Dermis microvascular lymphatic vessel endothelial cell (primary cell): ENCODE data around the gene EHMT2. TPM values are rescaled to one million over a fixed set of nuclear protein-coding genes. Genes with fewer than 3 reads are reported as not detected.
"Not testable (repeated sequence)": the region's sequence is repeated elsewhere in the genome, so short reads cannot be mapped to it uniquely, and the experiment has no call there.

Experiments used
- DNase-seq, 2 donors: peaks; one replicate each; pipeline versions ENCODE4 v3.0.0 to v3.0.0-alpha.2; 2010; ENCODE audit warnings: low read depth in 2 of 2
- total RNA-seq: library from RNA; depleted of rRNA; stranded (reverse); fragments of >200 nt; gene quantifications from 2 replicates; pipeline ENCODE4 v1.2.1, GENCODE V29; 2014

EHMT2 gene
- total RNA-seq, 1 donor from 2014 or later: 25.9 TPM

DNA sequence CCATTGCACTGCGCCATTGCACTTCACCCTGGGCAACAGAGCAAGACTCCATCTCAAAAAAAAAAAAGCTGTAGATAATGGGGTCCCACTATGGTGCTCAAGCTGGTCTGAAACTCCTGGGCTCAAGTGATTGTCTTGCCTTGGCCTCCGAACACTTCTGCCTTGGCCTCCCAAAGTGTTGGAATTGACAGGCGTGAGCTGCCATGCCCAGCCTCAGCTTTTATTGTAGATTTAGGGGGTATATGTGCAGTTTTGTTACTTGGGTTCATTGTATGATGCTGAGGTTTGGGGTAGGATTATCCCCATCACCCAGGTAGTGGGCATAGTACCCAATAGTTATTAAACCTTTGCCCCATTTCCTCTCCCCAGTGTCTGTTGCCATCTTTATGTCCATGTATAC, 58.5 kb downstream of the EHMT2 start:
- no peak for DNase-seq

- not testable (repeated sequence) for DNase-seq
These were observed 59.4 kb downstream of the EHMT2 start for GRCh38 chr6:31838114-31838553.

DNA sequence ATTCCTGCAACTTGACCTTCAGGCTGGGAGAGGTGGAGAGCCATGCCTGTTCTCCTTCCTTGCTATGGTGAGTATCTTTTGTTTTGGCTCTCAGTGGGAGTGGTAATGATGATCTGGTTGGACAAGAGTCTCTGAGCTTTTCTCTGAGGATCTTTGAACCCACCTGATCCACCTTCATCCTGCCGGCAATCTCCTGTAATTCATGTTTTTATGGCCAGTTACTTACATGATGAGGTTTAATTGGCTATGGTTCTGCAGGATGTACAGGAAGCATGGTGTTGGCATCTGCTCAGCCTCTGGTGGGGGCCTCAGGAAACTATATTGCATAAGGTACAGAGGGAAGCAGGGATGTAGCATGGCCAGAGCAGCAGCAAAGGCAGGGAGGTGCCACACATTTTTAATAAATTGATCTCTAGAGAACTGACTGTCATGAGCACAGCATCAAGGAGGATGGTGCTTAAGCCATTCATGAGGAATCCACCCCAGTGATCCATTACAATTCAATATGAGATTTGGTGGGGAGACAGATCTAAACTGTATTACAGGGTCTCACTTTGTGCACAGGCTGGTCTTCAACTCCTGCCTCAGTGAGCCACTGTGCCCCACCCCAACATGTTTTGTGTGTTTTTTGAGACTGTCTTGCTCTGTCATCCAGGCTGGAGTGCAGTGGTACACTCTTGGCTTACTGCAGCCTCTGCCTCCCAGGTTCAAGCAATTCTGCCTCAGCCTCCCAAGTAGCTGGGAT, 60.0 kb downstream of the EHMT2 start:
- DNase-seq: peak; percentile 53

GRCh38 chr6:31836474-31837368, 60.8 kb downstream of the EHMT2 start:
- peak in 1 of 2 donors; percentile 38 for DNase-seq

- DNase-seq: no peak
These were observed 61.4 kb downstream of the EHMT2 start for GRCh38 chr6:31836047-31836473.

- DNase-seq: peak; percentile 81 to 87
These were observed 62.9 kb downstream of the EHMT2 start for GRCh38 chr6:31834367-31835250.

- no peak for DNase-seq
These were observed 65.9 kb downstream of the EHMT2 start for GRCh38 chr6:31831350-31832215.

- no peak for DNase-seq
These were observed 66.6 kb downstream of the EHMT2 start for GRCh38 chr6:31830886-31831335.

Other genes with a start within 250 kb of the EHMT2 start
- gene BAG6, start 245.0 kb downstream of the EHMT2 start, total RNA-seq: 86.7 and 158 TPM in 2 replicates
- 0.39 and 0.51 TPM in 2 replicates for gene APOM, start 241.8 kb downstream of the EHMT2 start, total RNA-seq
- 15.8 and 22.9 TPM in 2 replicates for gene C6orf47, start 236.9 kb downstream of the EHMT2 start, total RNA-seq
- gene GPANK1, start 232.7 kb downstream of the EHMT2 start, total RNA-seq: 9.0 and 11.5 TPM in 2 replicates
- 76.5 and 99.5 TPM in 2 replicates for gene CSNK2B, start 231.6 kb downstream of the EHMT2 start, total RNA-seq
- gene LY6G5B, start 227.7 kb downstream of the EHMT2 start, total RNA-seq: 0.64 and 2.0 TPM in 2 replicates
- gene LY6G5C, start 216.6 kb downstream of the EHMT2 start, total RNA-seq: 1.2 and 1.9 TPM in 2 replicates
- 43.8 and 59.8 TPM in 2 replicates for gene ABHD16A, start 194.4 kb downstream of the EHMT2 start, total RNA-seq
- not detected in 2 replicates for gene LY6G6F, start 190.8 kb downstream of the EHMT2 start, total RNA-seq
- gene LY6G6D, start 182.3 kb downstream of the EHMT2 start, total RNA-seq: not detected in 2 replicates
- gene LY6G6C, start 176.0 kb downstream of the EHMT2 start, total RNA-seq: not detected in 2 replicates
- not detected in 2 replicates for gene MPIG6B, start 174.3 kb downstream of the EHMT2 start, total RNA-seq
- 108 and 125 TPM in 2 replicates for gene DDAH2, start 168.4 kb downstream of the EHMT2 start, total RNA-seq
- 464 and 694 TPM in 2 replicates for gene CLIC1, start 161.2 kb downstream of the EHMT2 start, total RNA-seq
- 2.8 and 4.5 TPM in 2 replicates for gene MSH5, start 157.7 kb downstream of the EHMT2 start, total RNA-seq
- 2.0 and 3.3 TPM in 2 replicates for gene SAPCD1, start 135.0 kb downstream of the EHMT2 start, total RNA-seq
- under 0.01 and 0.13 TPM in 2 replicates for gene VWA7, start 120.4 kb downstream of the EHMT2 start, total RNA-seq
- gene VARS1, start 101.9 kb downstream of the EHMT2 start, total RNA-seq: 48.1 and 53.7 TPM in 2 replicates
- 29.5 and 39.2 TPM in 2 replicates for gene LSM2, start 90.7 kb downstream of the EHMT2 start, total RNA-seq
- gene HSPA1L, start 82.4 kb downstream of the EHMT2 start, total RNA-seq: 1.2 and 1.4 TPM in 2 replicates
- 67.4 and 81.8 TPM in 2 replicates for gene HSPA1A, start 82.2 kb downstream of the EHMT2 start, total RNA-seq
- 27.6 and 37.1 TPM in 2 replicates for gene HSPA1B, start 70.0 kb downstream of the EHMT2 start, total RNA-seq
- 50.2 and 73.0 TPM in 2 replicates for gene NEU1, start 34.9 kb downstream of the EHMT2 start, total RNA-seq
- gene SLC44A4, start 18.7 kb downstream of the EHMT2 start, total RNA-seq: under 0.01 TPM in 2 replicates
- 2.2 and 3.0 TPM in 2 replicates for gene ZBTB12, start 4.4 kb upstream of the EHMT2 start, total RNA-seq
- gene C2, start 30.0 kb upstream of the EHMT2 start, total RNA-seq: 0.13 TPM in 1 of 2 replicates, not detected in the other
- gene CFB, start 48.4 kb upstream of the EHMT2 start, total RNA-seq: 0.13 and 0.51 TPM in 2 replicates
- gene NELFE, start 61.3 kb upstream of the EHMT2 start, total RNA-seq: 58.3 and 77.6 TPM in 2 replicates
- 25.4 and 33.5 TPM in 2 replicates for gene SKIC2, start 61.5 kb upstream of the EHMT2 start, total RNA-seq
- gene DXO, start 74.4 kb upstream of the EHMT2 start, total RNA-seq: 6.4 and 8.0 TPM in 2 replicates
- 0.90 and 1.4 TPM in 2 replicates for gene C4A, start 84.4 kb upstream of the EHMT2 start, total RNA-seq
- gene C4B, start 117.1 kb upstream of the EHMT2 start, total RNA-seq: 0.38 and 0.77 TPM in 2 replicates
- not detected in 2 replicates for gene CYP21A2, start 140.7 kb upstream of the EHMT2 start, total RNA-seq
- gene TNXB, start 211.6 kb upstream of the EHMT2 start, total RNA-seq: 0.90 and 1.8 TPM in 2 replicates
- 9.5 and 17.7 TPM in 2 replicates for gene ATF6B, start 230.5 kb upstream of the EHMT2 start, total RNA-seq
- 4.9 and 5.8 TPM in 2 replicates for gene FKBPL, start 232.6 kb upstream of the EHMT2 start, total RNA-seq